Mucosa of gallbladder (tissue), 1 donor: ENCODE results near the gene HHIP. TPM values are rescaled to one million over a fixed set of nuclear protein-coding genes. Genes with fewer than 3 reads are reported as not detected.
"Not testable (repeated sequence)": the region's sequence is repeated elsewhere in the genome, so short reads cannot be mapped to it uniquely, and the experiment has no call there.

Source experiments
- DNase-seq: peaks from one replicate; pipeline ENCODE4 v3.0.0-alpha.2; 2020; ENCODE audit warnings: low spot score
- total RNA-seq: library from RNA; stranded (reverse); gene quantifications from one replicate; pipeline ENCODE4 v1.2.1, GENCODE V29; 2021
- donor health status: DM: no; HTN: no; CAD: no.

HHIP gene
- total RNA-seq, 1 donor from 2014 or later, result 9.5 TPM

DNA sequence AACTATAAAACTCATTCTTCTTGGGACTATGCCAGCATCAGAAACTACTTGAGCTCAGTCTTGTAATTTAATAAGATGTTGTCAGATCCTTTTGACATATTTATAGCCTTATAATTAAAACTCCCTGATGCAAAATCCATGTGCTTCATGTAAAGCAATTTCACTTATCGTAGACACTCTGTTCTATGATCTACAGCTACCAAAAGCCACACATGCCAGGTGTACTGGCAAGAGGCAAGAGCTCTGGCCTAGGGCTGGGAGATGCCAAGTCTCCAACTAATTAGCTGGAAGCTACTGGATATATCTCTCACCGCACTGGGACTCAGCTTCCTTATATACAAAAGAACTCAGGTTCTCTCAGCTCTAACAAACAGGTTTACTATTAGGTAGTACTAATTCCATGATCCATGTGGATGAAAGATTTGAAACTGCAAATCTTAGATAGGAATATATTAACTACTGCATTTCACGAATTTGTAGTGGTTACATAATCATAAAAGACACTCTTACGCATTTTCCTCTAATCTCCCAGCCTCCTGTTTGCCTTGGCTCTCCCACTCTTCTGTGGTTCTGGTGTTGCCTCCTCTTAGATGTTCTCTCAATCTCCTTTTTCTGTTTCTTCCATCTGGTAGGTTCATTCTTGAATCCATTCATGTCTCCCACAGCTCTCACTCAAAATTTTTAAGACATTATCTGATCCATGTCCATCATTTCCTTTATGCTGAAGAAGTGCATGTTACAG lies 103.0 kb downstream of the HHIP start:
- no peak for DNase-seq

DNA sequence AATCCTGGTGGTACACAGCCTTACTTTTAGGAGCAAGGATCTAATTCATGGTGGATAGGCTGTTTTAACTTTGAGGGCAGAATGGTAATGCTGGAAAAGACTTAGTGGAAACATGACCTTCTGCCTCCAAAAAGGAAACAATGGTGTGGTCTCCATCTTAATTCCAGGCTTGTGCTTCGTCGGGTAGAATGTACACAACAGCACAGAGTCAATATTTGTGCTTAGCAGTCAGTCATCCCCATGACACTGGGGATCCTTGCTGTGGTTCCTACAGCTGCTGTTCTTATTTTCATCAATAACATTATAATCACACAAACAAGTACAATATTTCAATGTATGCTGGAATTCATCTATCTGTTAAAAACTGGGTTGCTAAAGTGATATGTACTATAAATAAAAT lies 104.4 kb downstream of the HHIP start:
- DNase-seq, result no peak

- DNase-seq, result no peak
These were observed 108.8 kb downstream of the HHIP start for GRCh38 chr4:144754562-144755410.

DNA sequence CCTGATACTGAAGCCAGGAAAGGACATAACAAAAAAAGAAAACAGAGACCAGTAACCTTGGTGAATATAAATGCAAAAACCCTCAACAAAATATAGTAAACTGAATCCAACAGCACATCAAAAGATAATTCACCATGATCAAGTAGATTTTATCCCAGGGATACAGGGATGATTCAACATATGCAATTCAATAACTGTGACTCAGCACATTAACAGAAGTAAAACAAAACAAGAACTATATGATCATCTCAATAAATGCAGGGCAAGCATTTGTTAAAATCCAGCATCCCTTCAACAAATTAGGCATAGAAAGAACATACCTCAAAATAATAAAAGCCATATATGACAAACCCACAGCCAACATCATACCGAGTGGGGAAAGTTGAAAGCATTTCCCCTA lies 112.0 kb downstream of the HHIP start:
- no peak for DNase-seq

- DNase-seq, result not testable (repeated sequence)
These were observed 122.9 kb downstream of the HHIP start for GRCh38 chr4:144768809-144769208.

- DNase-seq, result no peak
These were observed 132.4 kb downstream of the HHIP start for GRCh38 chr4:144778364-144778763.

DNA sequence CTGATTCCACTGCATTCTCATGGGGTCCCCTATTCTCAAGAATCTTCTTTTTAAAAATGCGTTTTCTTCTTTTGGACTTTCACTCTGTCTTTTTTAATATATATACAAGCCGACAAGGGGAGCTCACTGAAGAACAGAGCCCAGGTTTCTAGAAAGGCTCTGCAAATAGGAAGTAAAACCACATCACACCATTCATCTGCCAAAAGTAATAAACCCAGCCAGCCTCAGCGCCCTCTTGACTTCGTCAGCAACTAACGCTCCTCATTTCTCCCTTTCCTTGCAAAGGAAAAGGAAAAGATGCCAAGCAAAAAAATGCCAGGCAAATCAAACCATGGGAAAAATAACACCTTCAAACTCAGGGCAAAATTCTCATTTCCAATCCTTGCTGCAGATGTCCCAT lies 136.4 kb downstream of the HHIP start:
- DNase-seq, result no peak

DNA sequence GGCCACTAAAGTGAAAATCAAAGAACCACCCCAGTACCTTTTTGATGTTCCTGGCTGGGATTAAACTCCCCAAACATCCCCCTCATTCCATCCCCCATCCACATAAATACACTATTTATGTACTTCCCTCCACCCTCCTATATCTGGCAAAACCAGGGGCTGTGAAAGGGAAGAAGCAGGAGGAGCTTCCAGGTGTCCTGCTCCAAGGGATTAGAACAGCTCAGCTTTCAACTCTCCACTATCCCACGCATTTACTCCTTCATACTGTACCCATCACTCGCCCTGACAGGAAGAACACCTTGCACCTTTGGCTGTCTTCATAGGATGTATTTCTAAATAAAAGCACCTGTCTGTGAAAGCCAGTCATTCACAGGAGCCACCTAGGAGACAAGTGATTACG lies 140.0 kb downstream of the HHIP start:
- DNase-seq, result no peak

- DNase-seq, result peak; percentile 19
These were observed 141.7 kb downstream of the HHIP start for GRCh38 chr4:144787365-144788258.

DNA sequence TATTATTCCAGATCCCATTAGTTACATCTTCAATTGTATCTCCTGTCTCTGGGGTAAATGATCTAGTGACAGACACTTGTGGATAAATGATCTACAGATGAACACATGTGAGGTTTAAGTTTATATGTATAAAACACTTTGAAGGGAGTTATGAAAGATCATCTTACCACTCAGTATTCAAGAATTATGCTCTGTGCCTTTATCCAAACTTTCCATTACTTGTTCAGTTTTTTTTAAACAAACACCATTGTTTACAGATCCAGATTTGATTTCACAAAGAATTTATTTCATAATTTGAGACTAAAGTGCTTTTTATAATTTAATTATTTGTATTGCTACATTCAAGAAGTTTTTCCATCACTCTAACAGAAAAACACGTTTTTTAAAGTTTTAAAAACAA lies 142.5 kb downstream of the HHIP start:
- no peak for DNase-seq

- not testable (repeated sequence) for DNase-seq
These were observed 146.0 kb downstream of the HHIP start for GRCh38 chr4:144791933-144792332.
